CD4-positive, alpha-beta memory T cell (primary cell): ENCODE measurements around the gene TAS2R16. TPM values are rescaled to one million over a fixed set of nuclear protein-coding genes. Genes with fewer than 3 reads are reported as not detected.

Experiments
- CTCF ChIA-PET: fragments of 350-600 bp; sonication (Branson Sonifier 250); formaldehyde crosslinking; loops from one replicate; lab custom pipeline; 2021; ENCODE audit warnings: inconsistent platforms; ENCODE audit not compliant: partially characterized antibody; lab: Charles Lee
- POLR2A ChIA-PET: fragments of 350-600 bp; sonication (Branson Sonifier 250); formaldehyde crosslinking; loops from one replicate; lab custom pipeline; 2021; ENCODE audit not compliant: partially characterized antibody; lab: Charles Lee
- DNase-seq, 5 donors: peaks; one replicate each; pipeline versions ENCODE4 v3.0.0 to v3.0.0-alpha.2; 2020 to 2022; ENCODE audit warnings: mixed read lengths in 1 of 5
- H3K27ac ChIP-seq: one replicate; pipeline ENCODE4 v1.7.0; 2013; ENCODE audit warnings: low read depth, low read length
- H3K27me3 ChIP-seq: 2 replicates; pipeline ENCODE4 v1.7.0; 2013; ENCODE audit warnings: mild to moderate bottlenecking, low read length, moderate library complexity; ENCODE audit not compliant: insufficient read depth
- H3K36me3 ChIP-seq: 2 replicates; pipeline ENCODE4 v1.7.0; 2013; ENCODE audit warnings: mild to moderate bottlenecking, low read length, moderate library complexity; ENCODE audit not compliant: insufficient read depth
- H3K4me1 ChIP-seq: 2 replicates; pipeline ENCODE4 v1.7.0; 2013; ENCODE audit warnings: mild to moderate bottlenecking, low read length, moderate library complexity; ENCODE audit not compliant: insufficient read depth
- H3K4me3 ChIP-seq, 2 donors: one replicate each; pipeline ENCODE4 v1.7.0; 2013; ENCODE audit warnings: low read length in 2 of 2, mild to moderate bottlenecking in 1 of 2
- H3K9me3 ChIP-seq, 2 donors: one replicate each; pipeline ENCODE4 v1.7.0; 2013; ENCODE audit warnings: low read length in 2 of 2, control low read depth in 1 of 2; ENCODE audit not compliant: control insufficient read depth in 1 of 2
- H3K27ac Mint-ChIP-seq, 7 donors: one replicate each; pipeline ENCODE4 v1.8.0; 2020 to 2021; ENCODE audit warnings: mixed read lengths in 7 of 7, mild to moderate bottlenecking in 6 of 7, inconsistent platforms in 3 of 7, moderate library complexity in 3 of 7
- H3K27me3 Mint-ChIP-seq, 2 donors: one replicate each; pipeline ENCODE4 v1.8.0; 2020 to 2021; ENCODE audit warnings: mixed read lengths in 2 of 2
- H3K36me3 Mint-ChIP-seq, 2 donors: one replicate each; pipeline ENCODE4 v1.8.0; 2020 to 2021; ENCODE audit warnings: mixed read lengths in 2 of 2, inconsistent platforms in 1 of 2, mild to moderate bottlenecking in 1 of 2
- H3K4me1 Mint-ChIP-seq, 4 donors: one replicate each; pipeline ENCODE4 v1.8.0; 2020 to 2021; ENCODE audit warnings: mixed read lengths in 4 of 4, mild to moderate bottlenecking in 1 of 4
- H3K4me3 Mint-ChIP-seq, 8 donors: one replicate each; pipeline ENCODE4 v1.8.0; 2020 to 2021; ENCODE audit warnings: mixed read lengths in 8 of 8, mild to moderate bottlenecking in 7 of 8, moderate library complexity in 6 of 8, inconsistent platforms in 3 of 8
- H3K9me3 Mint-ChIP-seq, 8 donors: one replicate each; pipeline ENCODE4 v1.8.0; 2020 to 2021; ENCODE audit warnings: mixed read lengths in 8 of 8, mild to moderate bottlenecking in 5 of 8, inconsistent platforms in 3 of 8, moderate library complexity in 1 of 8
- intact Hi-C: fragments of 100-400 bp; cut with micrococcal nuclease; formaldehyde crosslinking; loops from one replicate; pipeline ENCODE4 v1.15.1; 2023
- polyA plus RNA-seq, 2 donors: library from polyadenylated mRNA; unstranded; fragments of 300-500 nt; fragmentation: Illumina TruSeq; gene quantifications; one replicate each; pipeline ENCODE4 v1.2.3, GENCODE V29; 2021
- total RNA-seq, 2 experiments: library from RNA; stranded (reverse); gene quantifications; one replicate each; pipeline ENCODE4 v1.2.3, GENCODE V29; 2021

Gene TAS2R16, protein sequence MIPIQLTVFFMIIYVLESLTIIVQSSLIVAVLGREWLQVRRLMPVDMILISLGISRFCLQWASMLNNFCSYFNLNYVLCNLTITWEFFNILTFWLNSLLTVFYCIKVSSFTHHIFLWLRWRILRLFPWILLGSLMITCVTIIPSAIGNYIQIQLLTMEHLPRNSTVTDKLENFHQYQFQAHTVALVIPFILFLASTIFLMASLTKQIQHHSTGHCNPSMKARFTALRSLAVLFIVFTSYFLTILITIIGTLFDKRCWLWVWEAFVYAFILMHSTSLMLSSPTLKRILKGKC
- total RNA-seq (not detected), polyA plus RNA-seq (not detected)

GRCh38 chr7:122995600-122995999 lies at the start of gene TAS2R16:
TAS2R16 (minus strand) TSS chr7:122995700; CDS start chr7:122995634, 66 bp downstream.
- H3K36me3 Mint-ChIP-seq, result no peaks in the 10 kb centered on the region
- no peaks in the 10 kb centered on the region for H3K27me3 Mint-ChIP-seq
- H3K9me3 Mint-ChIP-seq, result peaks cover 0 to 15% (median 4%) of the 10 kb centered on the region in 8 donors
- no peaks in the 10 kb centered on the region for H3K9me3 ChIP-seq
- CTCF ChIA-PET, result no interaction called here
- no peak within 1 kb of the TSS for H3K27ac Mint-ChIP-seq
- intact Hi-C loops, result no loop called here
- POLR2A ChIA-PET, result no interaction called here
- H3K4me1 Mint-ChIP-seq, result no peaks in the 10 kb centered on the region
- no peaks in the 10 kb centered on the region for H3K27me3 ChIP-seq
- DNase-seq, result no peak
- H3K4me3 Mint-ChIP-seq, result no peak within 1 kb of the TSS
- no peak within 1 kb of the TSS for H3K27ac ChIP-seq
- H3K36me3 ChIP-seq, result no peaks in the 10 kb centered on the region
- no peak within 1 kb of the TSS for H3K4me3 ChIP-seq
- no peaks in the 10 kb centered on the region for H3K4me1 ChIP-seq

- Mint-ChIP-seq H3K4me1 (no peaks in the 10 kb centered on the region), H3K36me3 (no peaks in the 10 kb centered on the region), H3K9me3 (peaks cover 0 to 19% (median 11%) of the 10 kb centered on the region in 8 donors), H3K4me3 (no peak overlapping the region), H3K27ac (no peak overlapping the region), H3K27me3 (no peaks in the 10 kb centered on the region)
- POLR2A ChIA-PET, result no interaction called here
- H3K4me1 ChIP-seq, result no peaks in the 10 kb centered on the region
- CTCF ChIA-PET, result no interaction called here
- no peaks in the 10 kb centered on the region for H3K36me3 ChIP-seq
- intact Hi-C loops, result no loop called here
- DNase-seq, result no peak
- no peak overlapping the region for H3K4me3 ChIP-seq
- peaks cover 0 to 4% of the 10 kb centered on the region in 2 donors for H3K9me3 ChIP-seq
- H3K27ac ChIP-seq, result no peak overlapping the region
- no peaks in the 10 kb centered on the region for H3K27me3 ChIP-seq
Observed at GRCh38 chr7:123043642-123044041, 48.1 kb upstream of the TAS2R16 start.

DNA sequence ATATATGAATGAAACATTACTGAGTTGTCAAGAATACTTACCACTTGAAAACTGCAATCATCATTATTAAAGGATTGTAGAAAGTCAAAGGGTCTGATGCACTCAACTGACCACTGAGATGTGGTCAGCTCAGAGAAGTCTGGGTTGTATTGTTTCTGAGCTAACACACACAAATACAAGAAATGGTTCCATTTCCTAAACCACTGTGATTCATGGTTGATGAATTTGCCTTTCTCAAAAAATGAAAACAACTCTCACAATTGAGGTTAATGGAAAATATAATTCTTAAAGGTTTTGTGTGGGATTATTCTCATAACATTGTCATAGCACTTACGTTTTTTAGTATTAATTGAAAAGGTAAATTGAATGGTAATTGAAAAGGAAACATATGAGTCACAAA lies 45.6 kb upstream of the TAS2R16 start:
- no peaks in the 10 kb centered on the region for H3K4me1 ChIP-seq
- no peaks in the 10 kb centered on the region for H3K36me3 ChIP-seq
- Mint-ChIP-seq H3K4me3 (no peak overlapping the region), H3K36me3 (no peaks in the 10 kb centered on the region), H3K27ac (no peak overlapping the region), H3K9me3 (peaks cover 0 to 11% (median 7%) of the 10 kb centered on the region in 8 donors), H3K27me3 (no peaks in the 10 kb centered on the region), H3K4me1 (no peaks in the 10 kb centered on the region)
- H3K4me3 ChIP-seq, result no peak overlapping the region
- H3K27me3 ChIP-seq, result no peaks in the 10 kb centered on the region
- CTCF ChIA-PET, result no interaction called here
- POLR2A ChIA-PET, result no interaction called here
- DNase-seq, result no peak
- H3K27ac ChIP-seq, result no peak overlapping the region
- no peaks in the 10 kb centered on the region for H3K9me3 ChIP-seq
- intact Hi-C loops, result no loop called here

GRCh38 chr7:123039269-123039668 lies 43.8 kb upstream of the TAS2R16 start:
- Mint-ChIP-seq H3K27ac (no peak overlapping the region), H3K4me1 (no peaks in the 10 kb centered on the region), H3K27me3 (no peaks in the 10 kb centered on the region), H3K36me3 (no peaks in the 10 kb centered on the region), H3K4me3 (no peak overlapping the region), H3K9me3 (peaks cover 0 to 14% (median 6%) of the 10 kb centered on the region in 8 donors)
- Histone ChIP-seq H3K36me3 (no peaks in the 10 kb centered on the region), H3K27me3 (no peaks in the 10 kb centered on the region), H3K9me3 (no peaks in the 10 kb centered on the region), H3K27ac (no peak overlapping the region), H3K4me3 (no peak overlapping the region), H3K4me1 (no peaks in the 10 kb centered on the region)
- DNase-seq, result no peak
- ChIA-PET CTCF (no interaction called here), POLR2A (no interaction called here)
- intact Hi-C loops, result no loop called here

DNA sequence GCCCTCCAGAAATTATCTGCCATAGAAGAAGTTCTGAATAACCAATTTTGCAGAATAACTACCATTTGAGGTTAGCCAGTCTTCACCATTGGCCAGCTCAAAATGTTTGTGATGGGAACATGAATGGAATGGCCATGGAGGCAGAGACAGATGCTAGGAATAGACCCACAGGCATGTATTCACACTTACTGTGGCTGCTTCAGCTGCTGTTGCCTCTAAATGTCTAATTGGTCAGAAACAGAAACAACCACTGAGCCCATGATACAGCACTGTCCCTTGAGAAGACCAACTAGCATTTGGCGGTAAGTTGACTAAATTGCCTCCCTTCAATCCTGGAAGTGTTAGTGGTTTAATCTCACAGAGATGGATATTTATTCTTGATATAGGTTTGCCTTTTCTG lies 38.6 kb upstream of the TAS2R16 start:
- no peaks in the 10 kb centered on the region for H3K9me3 ChIP-seq
- H3K27me3 ChIP-seq, result no peaks in the 10 kb centered on the region
- peaks cover 0 to 34% (median 13%) of the 10 kb centered on the region in 8 donors for H3K9me3 Mint-ChIP-seq
- no peaks in the 10 kb centered on the region for H3K36me3 Mint-ChIP-seq
- no peaks in the 10 kb centered on the region for H3K4me1 ChIP-seq
- ChIA-PET POLR2A (no interaction called here), CTCF (no interaction called here)
- H3K27me3 Mint-ChIP-seq, result no peaks in the 10 kb centered on the region
- no peak overlapping the region for H3K27ac ChIP-seq
- DNase-seq, result no peak
- no peak overlapping the region for H3K27ac Mint-ChIP-seq
- intact Hi-C loops, result no loop called here
- H3K4me3 ChIP-seq, result no peak overlapping the region
- no peaks in the 10 kb centered on the region for H3K4me1 Mint-ChIP-seq
- H3K4me3 Mint-ChIP-seq, result no peak overlapping the region
- no peaks in the 10 kb centered on the region for H3K36me3 ChIP-seq

- DNase-seq, result no peak
- Histone ChIP-seq H3K9me3 (no peaks in the 10 kb centered on the region), H3K36me3 (no peaks in the 10 kb centered on the region), H3K4me3 (no peak overlapping the region), H3K27ac (no peak overlapping the region), H3K4me1 (no peaks in the 10 kb centered on the region), H3K27me3 (no peaks in the 10 kb centered on the region)
- no peaks in the 10 kb centered on the region for H3K27me3 Mint-ChIP-seq
- intact Hi-C loops, result no loop called here
- ChIA-PET POLR2A (no interaction called here), CTCF (no interaction called here)
- no peak overlapping the region for H3K27ac Mint-ChIP-seq
- no peaks in the 10 kb centered on the region for H3K4me1 Mint-ChIP-seq
- no peak overlapping the region for H3K4me3 Mint-ChIP-seq
- peaks cover 0 to 30% (median 10%) of the 10 kb centered on the region in 8 donors for H3K9me3 Mint-ChIP-seq
- no peaks in the 10 kb centered on the region for H3K36me3 Mint-ChIP-seq
Observed at GRCh38 chr7:123030631-123031030, 35.1 kb upstream of the TAS2R16 start.

DNA sequence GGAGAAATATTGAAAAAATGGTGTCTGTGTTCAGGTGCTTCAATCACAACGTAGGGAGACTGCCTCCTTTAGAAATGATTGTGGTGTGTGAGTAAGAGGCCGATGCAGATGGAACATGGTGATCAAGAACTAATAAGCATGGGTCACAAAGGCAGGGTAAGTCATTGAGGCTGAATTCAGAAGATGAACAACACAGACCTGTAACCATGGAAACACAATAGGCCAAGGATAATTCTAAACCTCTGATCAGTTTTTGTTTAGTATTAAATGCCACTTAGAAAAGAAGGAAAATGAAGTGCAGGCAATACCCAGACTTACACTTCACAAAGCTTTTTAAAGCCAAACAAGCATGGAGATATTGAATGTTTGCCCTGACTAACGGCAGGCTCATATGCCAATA lies 32.8 kb upstream of the TAS2R16 start:
- no peaks in the 10 kb centered on the region for H3K4me1 ChIP-seq
- no peaks in the 10 kb centered on the region for H3K9me3 ChIP-seq
- no peak overlapping the region for H3K4me3 ChIP-seq
- H3K36me3 Mint-ChIP-seq, result no peaks in the 10 kb centered on the region
- no peaks in the 10 kb centered on the region for H3K27me3 Mint-ChIP-seq
- no peaks in the 10 kb centered on the region for H3K36me3 ChIP-seq
- no peak overlapping the region for H3K27ac Mint-ChIP-seq
- no peaks in the 10 kb centered on the region for H3K4me1 Mint-ChIP-seq
- no peaks in the 10 kb centered on the region for H3K27me3 ChIP-seq
- H3K9me3 Mint-ChIP-seq, result peaks cover 0 to 19% (median 6%) of the 10 kb centered on the region in 8 donors
- intact Hi-C loops, result no loop called here
- CTCF ChIA-PET, result no interaction called here
- POLR2A ChIA-PET, result no interaction called here
- DNase-seq, result no peak
- H3K4me3 Mint-ChIP-seq, result no peak overlapping the region
- H3K27ac ChIP-seq, result no peak overlapping the region
